Renal cortical epithelial cell (primary cell): ENCODE data around the gene RNF44. TPM values are rescaled to one million over a fixed set of nuclear protein-coding genes. Genes with fewer than 3 reads are reported as not detected.

Experiments used
- total RNA-seq: library from RNA; depleted of rRNA; stranded (reverse); fragments of >200 nt; gene quantifications from 2 replicates; pipeline ENCODE4 v1.2.3, GENCODE V29; 2014

RNF44 gene
- total RNA-seq, 1 donor from 2014 or later: 13.6 TPM

Other genes with a start within 250 kb of the RNF44 start
- gene KIAA1191, start 175.6 kb downstream of the RNF44 start, total RNA-seq: 101 TPM in 2 replicates
- gene ARL10, start 171.9 kb downstream of the RNF44 start, total RNA-seq: 4.2 and 20.2 TPM in 2 replicates
- gene NOP16, start 148.8 kb downstream of the RNF44 start, total RNA-seq: 10.5 and 11.6 TPM in 2 replicates
- gene HIGD2A, start 148.7 kb downstream of the RNF44 start, total RNA-seq: 27.3 and 47.8 TPM in 2 replicates
- gene CLTB, start 120.9 kb downstream of the RNF44 start, total RNA-seq: 77.4 and 146 TPM in 2 replicates
- 39.8 and 47.8 TPM in 2 replicates for gene FAF2, start 89.0 kb downstream of the RNF44 start, total RNA-seq
- gene CDHR2, start 11.9 kb upstream of the RNF44 start, total RNA-seq: not detected in 2 replicates
- 13.2 and 15.3 TPM in 2 replicates for gene GPRIN1, start 72.8 kb upstream of the RNF44 start, total RNA-seq
- gene SNCB, start 93.1 kb upstream of the RNF44 start, total RNA-seq: not detected in 2 replicates
- gene EIF4E1B, start 93.3 kb upstream of the RNF44 start, total RNA-seq: not detected in 2 replicates
- gene TSPAN17, start 110.1 kb upstream of the RNF44 start, total RNA-seq: 38.5 and 43.8 TPM in 2 replicates